HG03064 (cell line): ENCODE results near the gene INPPL1.

Experiments
- ATAC-seq: cut with Tn5 transposase; IDR thresholded peaks from one replicate; pipeline ENCODE4 v1.9.1; 2021; ENCODE audit warnings: low read depth; ENCODE audit not compliant: unreplicated experiment

Gene INPPL1

GRCh38 chr11:72231396-72232259 lies 7.1 kb downstream of the INPPL1 start:
- no peak for ATAC-seq

GRCh38 chr11:72232260-72233055 lies 7.9 kb downstream of the INPPL1 start:
- ATAC-seq = no peak

GRCh38 chr11:72233056-72233772 lies 8.6 kb downstream of the INPPL1 start:
- no peak for ATAC-seq

- ATAC-seq = no peak
Observed at GRCh38 chr11:72233773-72234513, 9.4 kb downstream of the INPPL1 start.

- no peak for ATAC-seq
Observed at GRCh38 chr11:72234514-72234830, 9.9 kb downstream of the INPPL1 start.

GRCh38 chr11:72234920-72235319 lies 10.4 kb downstream of the INPPL1 start:
- ATAC-seq = no peak

GRCh38 chr11:72235351-72236057 lies 10.9 kb downstream of the INPPL1 start:
- no peak for ATAC-seq

GRCh38 chr11:72236083-72236697 lies 11.6 kb downstream of the INPPL1 start:
- ATAC-seq = no peak

- no peak for ATAC-seq
Observed at GRCh38 chr11:72236774-72237111, 12.2 kb downstream of the INPPL1 start.

GRCh38 chr11:72237112-72237931 lies 12.8 kb downstream of the INPPL1 start:
- no peak for ATAC-seq

GRCh38 chr11:72238040-72238450 lies 13.5 kb downstream of the INPPL1 start:
- ATAC-seq = no peak

GRCh38 chr11:72238492-72239312 lies 14.1 kb downstream of the INPPL1 start:
- ATAC-seq = no peak

GRCh38 chr11:72239313-72239848 lies 14.8 kb downstream of the INPPL1 start:
- no peak for ATAC-seq

GRCh38 chr11:72239849-72240460 lies 15.4 kb downstream of the INPPL1 start:
- no peak for ATAC-seq

- no peak for ATAC-seq
Observed at GRCh38 chr11:72240461-72241290, 16.1 kb downstream of the INPPL1 start.

- ATAC-seq = no peak
Observed at GRCh38 chr11:72241291-72241781, 16.8 kb downstream of the INPPL1 start.
